ENCODE measurements around the gene SESN3.

SESN3 gene

GRCh38 chr11:95121698-95122097 lies 109.3 kb downstream of the SESN3 start:
- no peak for DNase-seq (ENCODE audit: low read depth)

DNA sequence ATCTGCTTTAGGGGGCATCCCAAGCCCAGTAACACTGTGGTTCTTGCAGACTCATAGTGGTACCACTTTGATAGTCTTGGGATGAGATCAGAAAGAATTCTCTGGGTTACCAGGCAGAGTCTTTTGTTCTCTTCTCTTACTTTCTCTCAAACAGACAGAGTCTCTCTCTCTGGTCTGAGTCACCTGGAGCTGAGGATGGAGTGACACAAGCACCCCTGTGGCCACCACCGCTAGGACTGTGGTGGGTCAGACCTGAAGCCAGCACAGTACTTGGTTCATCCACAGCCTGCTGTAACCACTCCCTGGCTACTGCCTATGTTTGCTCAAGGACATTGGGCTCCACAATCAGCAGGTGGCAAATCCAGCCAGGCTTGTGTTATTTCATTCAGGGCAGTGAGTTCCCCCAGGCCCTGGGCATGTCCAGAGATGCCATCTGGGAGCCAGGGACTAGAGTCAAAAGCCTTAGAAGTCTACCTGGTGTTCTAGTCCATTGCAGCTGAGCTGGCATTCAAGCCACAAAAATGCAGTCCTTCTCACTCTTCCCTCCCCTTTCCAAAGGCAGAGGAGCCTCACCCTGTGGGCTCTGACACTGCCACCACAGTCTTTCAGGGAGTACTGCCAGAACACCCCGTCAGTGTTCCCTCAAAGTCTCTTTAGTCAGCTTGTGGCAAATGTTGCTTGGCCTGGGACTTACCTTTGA lies 111.5 kb downstream of the SESN3 start:
- DNase-seq (ENCODE audit: low read depth) = no peak

DNA sequence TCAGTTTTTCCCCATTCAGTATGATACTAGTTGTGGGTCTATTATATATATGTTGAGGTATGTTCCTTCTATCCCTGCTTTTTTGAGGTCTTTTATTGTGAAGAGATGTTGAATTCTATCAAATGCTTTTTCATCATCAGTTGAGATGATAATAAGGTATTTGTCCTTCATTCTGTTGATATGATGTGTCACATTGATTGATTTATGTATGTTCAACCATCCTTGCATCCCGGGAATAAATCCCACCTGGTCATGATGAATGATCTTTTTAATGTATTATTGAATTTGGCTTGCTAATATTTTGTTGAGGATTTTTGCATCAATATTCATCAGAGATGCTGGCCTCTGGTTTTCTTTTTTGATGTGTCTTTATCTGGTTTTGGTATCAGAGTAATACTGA lies 115.4 kb downstream of the SESN3 start:
- no peak for DNase-seq (ENCODE audit: low read depth)
